Suppressor macrophage (primary cell): ENCODE measurements around the gene ASIC3.
"Not testable (repeated sequence)": the region's sequence is repeated elsewhere in the genome, so short reads cannot be mapped to it uniquely, and the experiment has no call there.

Experiments
- DNase-seq, 4 experiments: peaks; one replicate each; pipeline ENCODE4 v3.0.0-alpha.2; 2020 to 2022
- total RNA-seq, 17 experiments: gene quantifications; one replicate each; lab custom pipeline; 2026; ENCODE audit warnings: mixed read lengths in 6 of 17, inconsistent platforms in 3 of 17; lab: John Stamatoyannopoulos, UW

ASIC3 gene
- total RNA-seq = 0.13 to 2.2 (median 0.42) reads per million in 17 experiments

- DNase-seq = no peak
Observed at GRCh38 chr7:151047976-151048815, at the start of gene ASIC3. ASIC3 (plus strand) TSS chr7:151048531; CDS start chr7:151048886, 355 bp downstream.

GRCh38 chr7:150999001-150999400, 49.3 kb upstream of the ASIC3 start:
- DNase-seq = no peak

- DNase-seq = no peak
Observed at GRCh38 chr7:150999497-151000230, 48.7 kb upstream of the ASIC3 start.

- DNase-seq = no peak
Observed at GRCh38 chr7:151000897-151001495, 47.3 kb upstream of the ASIC3 start.

GRCh38 chr7:151001546-151001945, 46.8 kb upstream of the ASIC3 start:
- DNase-seq = no peak

- DNase-seq = no peak
Observed at GRCh38 chr7:151003572-151003971, 44.8 kb upstream of the ASIC3 start.

GRCh38 chr7:151005566-151005965, 42.8 kb upstream of the ASIC3 start:
- DNase-seq = no peak

- no peak for DNase-seq
Observed at GRCh38 chr7:151006590-151007300, 41.6 kb upstream of the ASIC3 start.

GRCh38 chr7:151007469-151007898, 40.8 kb upstream of the ASIC3 start:
- no peak for DNase-seq

- DNase-seq = no peak
Observed at GRCh38 chr7:151008143-151008510, 40.2 kb upstream of the ASIC3 start.

GRCh38 chr7:151008511-151009323, 39.6 kb upstream of the ASIC3 start:
- peak; percentile 56 to 82 (median 62) for DNase-seq

GRCh38 chr7:151009327-151010036, 38.8 kb upstream of the ASIC3 start:
- no peak for DNase-seq

- no peak for DNase-seq
Observed at GRCh38 chr7:151010037-151010306, 38.4 kb upstream of the ASIC3 start.

- DNase-seq = peak in 3 of 4 experiments; percentile 34 to 59 (median 50)
Observed at GRCh38 chr7:151010307-151011096, 37.8 kb upstream of the ASIC3 start.

- peak in 1 of 4 experiments; percentile 44 for DNase-seq
Observed at GRCh38 chr7:151011097-151011409, 37.3 kb upstream of the ASIC3 start.

- not testable (repeated sequence) for DNase-seq
Observed at GRCh38 chr7:151011616-151012015, 36.7 kb upstream of the ASIC3 start.

GRCh38 chr7:151012031-151012692, 36.2 kb upstream of the ASIC3 start:
- DNase-seq = no peak

GRCh38 chr7:151012911-151013347, 35.4 kb upstream of the ASIC3 start:
- peak in 3 of 4 experiments; percentile 47 to 68 (median 57) for DNase-seq

- DNase-seq = no peak
Observed at GRCh38 chr7:151013356-151013732, 35.0 kb upstream of the ASIC3 start.
